ENCODE results near the gene TBL3. TPM values are rescaled to one million over a fixed set of nuclear protein-coding genes. Genes with fewer than 3 reads are reported as not detected.

Gene TBL3
- 22.3 to 41.6 TPM (median 37.2 TPM) in 5 replicates for total RNA-seq (2022; extraction: Qiagen RNA extraction; ENCODE audit: low read depth)

GRCh38 chr16:1971796-1972489 is at the start of gene TBL3:
Gene TBL3 (plus strand): TSS chr16:1972053. CDS start chr16:1972165, 112 bp downstream.

GRCh38 chr16:1942810-1943726 is 28.8 kb upstream of the TBL3 start, which contains the start of gene MSRB1:
Gene MSRB1 (minus strand): TSS chr16:1943199. CDS start chr16:1943156, 43 bp downstream.

GRCh38 chr16:1959269-1960039 is 12.4 kb upstream of the TBL3 start, which contains the start of gene NDUFB10:
Gene NDUFB10 (plus strand): TSS chr16:1959538. CDS start chr16:1959625, 87 bp downstream.

GRCh38 chr16:1964506-1965395 is 7.1 kb upstream of the TBL3 start, which contains the start of gene RPS2:
Gene RPS2 (minus strand): TSS chr16:1964826. CDS start chr16:1964625, 201 bp downstream.

GRCh38 chr16:1966460-1966859 is 5.4 kb upstream of the TBL3 start, which contains the start of gene RNF151:
Gene RNF151 (plus strand): TSS chr16:1966856. CDS start chr16:1966882, 26 bp downstream.

GRCh38 chr16:1981398-1981836 is 9.6 kb downstream of the TBL3 start, which contains the start of gene NOXO1:
Gene NOXO1 (minus strand): TSS chr16:1981469. CDS start chr16:1981179, 290 bp downstream.

GRCh38 chr16:1983544-1984346 is 11.9 kb downstream of the TBL3 start, which contains the start of gene GFER:
Gene GFER (plus strand): TSS chr16:1984193. CDS start chr16:1984219, 26 bp downstream.

GRCh38 chr16:1989209-1990100 is 17.6 kb downstream of the TBL3 start, which contains the start of gene SYNGR3:
Gene SYNGR3 (plus strand): TSS chr16:1989970. CDS start chr16:1990103, 133 bp downstream.

GRCh38 chr16:2009791-2010510 is 38.1 kb downstream of the TBL3 start, which contains the start of gene ZNF598:
Gene ZNF598 (minus strand): TSS chr16:2009821.

GRCh38 chr16:2019518-2019920 is 47.7 kb downstream of the TBL3 start, which contains the start of gene NPW:
Gene NPW (plus strand): TSS chr16:2019785.

GRCh38 chr16:2026461-2027023 is 54.7 kb downstream of the TBL3 start, which contains the start of gene NHERF2:
Gene NHERF2 (plus strand): TSS chr16:2026902. CDS start chr16:2027006, 104 bp downstream.

Other genes starting within 250 kb of the TBL3 start
- 23.1 to 67.4 TPM (median 55.9 TPM) in 5 replicates for gene NME3, start 200.5 kb upstream of the TBL3 start, total RNA-seq (2022; extraction: Qiagen RNA extraction; ENCODE audit: low read depth)
- 5.3 to 12.7 TPM (median 10.6 TPM) in 5 replicates for gene EME2, start 199.2 kb upstream of the TBL3 start, total RNA-seq (2022; extraction: Qiagen RNA extraction; ENCODE audit: low read depth)
- gene MRPS34, start 198.9 kb upstream of the TBL3 start, total RNA-seq (2022; extraction: Qiagen RNA extraction; ENCODE audit: low read depth), result 152 to 266 TPM (median 257 TPM) in 5 replicates
- gene SPSB3, start 189.5 kb upstream of the TBL3 start, total RNA-seq (2022; extraction: Qiagen RNA extraction; ENCODE audit: low read depth), result 10.3 to 29.0 TPM (median 24.1 TPM) in 5 replicates
- gene NUBP2, start 189.1 kb upstream of the TBL3 start, total RNA-seq (2022; extraction: Qiagen RNA extraction; ENCODE audit: low read depth), result 41.7 to 91.8 TPM (median 78.7 TPM) in 5 replicates
- not detected in 5 replicates for gene IGFALS, start 178.3 kb upstream of the TBL3 start, total RNA-seq (2022; extraction: Qiagen RNA extraction; ENCODE audit: low read depth)
- gene HAGH, start 145.2 kb upstream of the TBL3 start, total RNA-seq (2022; extraction: Qiagen RNA extraction; ENCODE audit: low read depth), result 47.2 to 80.4 TPM (median 68.8 TPM) in 5 replicates
- 37.1 to 52.6 TPM (median 47.0 TPM) in 5 replicates for gene FAHD1, start 144.8 kb upstream of the TBL3 start, total RNA-seq (2022; extraction: Qiagen RNA extraction; ENCODE audit: low read depth)
- 1.5 to 2.0 TPM (median 1.5 TPM) in 5 replicates for gene MEIOB, start 99.9 kb upstream of the TBL3 start, total RNA-seq (2022; extraction: Qiagen RNA extraction; ENCODE audit: low read depth)
- gene HS3ST6, start 53.6 kb upstream of the TBL3 start, total RNA-seq (2022; extraction: Qiagen RNA extraction; ENCODE audit: low read depth), result 1.9 to 3.8 TPM (median 2.9 TPM) in 5 replicates
- 21.6 to 40.8 TPM (median 38.3 TPM) in 5 replicates for gene MSRB1, start 28.9 kb upstream of the TBL3 start, total RNA-seq (2022; extraction: Qiagen RNA extraction; ENCODE audit: low read depth)
- not detected in 5 replicates for gene RPL3L, start 17.4 kb upstream of the TBL3 start, total RNA-seq (2022; extraction: Qiagen RNA extraction; ENCODE audit: low read depth)
- 246 to 312 TPM (median 253 TPM) in 5 replicates for gene NDUFB10, start 12.5 kb upstream of the TBL3 start, total RNA-seq (2022; extraction: Qiagen RNA extraction; ENCODE audit: low read depth)
- 2,814 to 5,362 TPM (median 5,215 TPM) in 5 replicates for gene RPS2, start 7.2 kb upstream of the TBL3 start, total RNA-seq (2022; extraction: Qiagen RNA extraction; ENCODE audit: low read depth)
- gene RNF151, start 5.2 kb upstream of the TBL3 start, total RNA-seq (2022; extraction: Qiagen RNA extraction; ENCODE audit: low read depth), result not detected in 5 replicates
- 0.24 to 0.63 TPM (median 0.34 TPM) in 4 of 5 replicates, not detected in the other for gene NOXO1, start 9.4 kb downstream of the TBL3 start, total RNA-seq (2022; extraction: Qiagen RNA extraction; ENCODE audit: low read depth)
- 29.3 to 47.4 TPM (median 42.7 TPM) in 5 replicates for gene GFER, start 12.1 kb downstream of the TBL3 start, total RNA-seq (2022; extraction: Qiagen RNA extraction; ENCODE audit: low read depth)
- 4.4 to 8.7 TPM (median 8.3 TPM) in 5 replicates for gene SYNGR3, start 17.9 kb downstream of the TBL3 start, total RNA-seq (2022; extraction: Qiagen RNA extraction; ENCODE audit: low read depth)
- gene ZNF598, start 37.8 kb downstream of the TBL3 start, total RNA-seq (2022; extraction: Qiagen RNA extraction; ENCODE audit: low read depth), result 34.2 to 63.9 TPM (median 59.5 TPM) in 5 replicates
- gene NPW, start 47.7 kb downstream of the TBL3 start, total RNA-seq (2022; extraction: Qiagen RNA extraction; ENCODE audit: low read depth), result 0.65 to 1.6 TPM (median 1.1 TPM) in 4 of 5 replicates, not detected in the other
- gene NHERF2, start 54.8 kb downstream of the TBL3 start, total RNA-seq (2022; extraction: Qiagen RNA extraction; ENCODE audit: low read depth), result 32.5 to 64.5 TPM (median 58.3 TPM) in 5 replicates
- gene NTHL1, start 75.8 kb downstream of the TBL3 start, total RNA-seq (2022; extraction: Qiagen RNA extraction; ENCODE audit: low read depth), result 30.3 to 50.9 TPM (median 43.8 TPM) in 5 replicates
- gene TSC2, start 75.9 kb downstream of the TBL3 start, total RNA-seq (2022; extraction: Qiagen RNA extraction; ENCODE audit: low read depth), result 27.2 to 50.2 TPM (median 37.1 TPM) in 5 replicates
- 27.4 to 65.1 TPM (median 52.5 TPM) in 5 replicates for gene PKD1, start 163.8 kb downstream of the TBL3 start, total RNA-seq (2022; extraction: Qiagen RNA extraction; ENCODE audit: low read depth)
- 3.0 to 4.2 TPM (median 3.6 TPM) in 5 replicates for gene RAB26, start 176.6 kb downstream of the TBL3 start, total RNA-seq (2022; extraction: Qiagen RNA extraction; ENCODE audit: low read depth)
- 26.8 to 66.2 TPM (median 54.0 TPM) in 5 replicates for gene TRAF7, start 183.7 kb downstream of the TBL3 start, total RNA-seq (2022; extraction: Qiagen RNA extraction; ENCODE audit: low read depth)
- 0.29 to 1.5 TPM (median 0.56 TPM) in 5 replicates for gene CASKIN1, start 224.6 kb downstream of the TBL3 start, total RNA-seq (2022; extraction: Qiagen RNA extraction; ENCODE audit: low read depth)
- 33.6 to 52.3 TPM (median 51.7 TPM) in 5 replicates for gene MLST8, start 233.4 kb downstream of the TBL3 start, total RNA-seq (2022; extraction: Qiagen RNA extraction; ENCODE audit: low read depth)
- gene BRICD5, start 238.8 kb downstream of the TBL3 start, total RNA-seq (2022; extraction: Qiagen RNA extraction; ENCODE audit: low read depth), result 2.8 to 6.7 TPM (median 5.2 TPM) in 5 replicates
- gene PGP, start 242.8 kb downstream of the TBL3 start, total RNA-seq (2022; extraction: Qiagen RNA extraction; ENCODE audit: low read depth), result 14.5 to 39.0 TPM (median 37.6 TPM) in 5 replicates